K562 (cell line): ENCODE measurements around the gene SLC29A2. TPM values are rescaled to one million over a fixed set of nuclear protein-coding genes. Genes with fewer than 3 reads are reported as not detected.

Experiments used
- CC2D1A ChIP-seq: fragments of 450-650 bp; IDR thresholded peaks from 2 replicates; pipeline ENCODE4 v1.6.1; 2017; ENCODE audit warnings: mild to moderate bottlenecking
- JUND ChIP-seq, 2 experiments: IDR thresholded peaks; 2 replicates in 1 of 2; 3 replicates in 1 of 2; pipeline ENCODE4 v1.6.1; 2011; ENCODE audit warnings: borderline replicate concordance in 2 of 2, low read depth in 2 of 2, low read length in 2 of 2, improper control_type of control experiment in 1 of 2, missing biosample characterization in 1 of 2, missing genetic modification characterization in 1 of 2, missing genetic modification reagents in 1 of 2
- KDM2B ChIP-seq: fragments of 250-450 bp; sonication (Bioruptor Pico); IDR thresholded peaks from 2 replicates; pipeline ENCODE4 v1.8.0; 2021; ENCODE audit warnings: mild to moderate bottlenecking, moderate library complexity
- SRF ChIP-seq, 2 experiments: fragments of 250-450, 450-650 bp in 1 of 2; sonication (Bioruptor Pico) in 1 of 2; sonication (generic) in 1 of 2; formaldehyde crosslinking; IDR thresholded peaks; 2 replicates each; pipeline versions ENCODE4 v1.5.0 to v1.5.1; 2020 to 2022; ENCODE audit warnings: mild to moderate bottlenecking in 1 of 2, missing genetic modification reagents in 1 of 2
- SRSF9 ChIP-seq: fragments of 200-400 bp; formaldehyde crosslinking; IDR thresholded peaks from 2 replicates; pipeline ENCODE4 v1.6.1; 2017; ENCODE audit warnings: low read depth, low read length, borderline replicate concordance
- TFAM ChIP-seq: fragments of 250-450 bp; sonication (Bioruptor Pico); conservative IDR thresholded peaks from 2 replicates; pipeline ENCODE4 v1.5.0; 2021; ENCODE audit warnings: mild to moderate bottlenecking, moderate library complexity
- ZBTB17 ChIP-seq: fragments of 450-650 bp; formaldehyde crosslinking; IDR thresholded peaks from 2 replicates; pipeline ENCODE4 v1.4.0; 2020; ENCODE audit warnings: mild to moderate bottlenecking
- ZNF551 ChIP-seq: fragments of 250-450 bp; sonication (Bioruptor Pico); IDR thresholded peaks from 2 replicates; pipeline ENCODE4 v1.5.0; 2021; ENCODE audit warnings: mild to moderate bottlenecking, moderate library complexity
- polyA plus RNA-seq, 8 experiments: library from polyadenylated mRNA; depleted of rRNA in 4 of 8; stranded (reverse) in 5 of 8; unstranded in 3 of 8; fragments of >200 nt; fragmentation: Nextera tagmentation in 2 of 8; fragmentation: Illumina TruSeq in 1 of 8; extraction: Ambion mirVana in 2 of 8; extraction: Trizol in 1 of 8; gene quantifications; 2 replicates each; pipeline versions ENCODE4 v1.2.1 to v1.2.3, GENCODE V29; 2011 to 2014; ENCODE audit warnings: inconsistent platforms in 1 of 8, missing spikeins in 1 of 8
- total RNA-seq, 7 experiments: library from RNA; depleted of rRNA in 6 of 7; stranded (reverse); fragments of >200 nt in 6 of 7; fragmentation: Illumina TruSeq in 2 of 7; extraction: Trizol in 2 of 7; gene quantifications; 2 replicates each; pipeline versions ENCODE4 v1.2.1 to v1.2.3, GENCODE V29; 2011 to 2021; ENCODE audit warnings: low replicate concordance in 1 of 7
- TF ChIP-seq, protein P1 (sequence below): sonication (generic); formaldehyde crosslinking; IDR thresholded peaks from 2 replicates; pipeline ENCODE4 v1.8.1; 2023; ENCODE audit warnings: mild to moderate bottlenecking, missing genetic modification reagents
- TF ChIP-seq, protein P2 (sequence below): fragments of 450-650 bp; IDR thresholded peaks from 2 replicates; pipeline ENCODE4 v1.6.1; 2016
- TF ChIP-seq, protein P3 (sequence below), 2 experiments: fragments of 450-650 bp in 1 of 2; sonication (generic) in 1 of 2; formaldehyde crosslinking in 1 of 2; IDR thresholded peaks in 1 of 2; conservative IDR thresholded peaks in 1 of 2; 2 replicates each; pipeline versions ENCODE4 v1.6.1 to v1.8.1; 2016 to 2023; ENCODE audit warnings: mild to moderate bottlenecking in 2 of 2, moderate library complexity in 2 of 2, inconsistent platforms in 1 of 2, missing genetic modification reagents in 1 of 2
- TF ChIP-seq, protein P4 (sequence below): fragments of 450-650 bp; formaldehyde crosslinking; IDR thresholded peaks from 2 replicates; pipeline ENCODE4 v1.4.0; 2022; ENCODE audit warnings: mild to moderate bottlenecking, moderate library complexity
- TF ChIP-seq, protein P5 (sequence below): fragments of 250-450 bp; sonication (Bioruptor Pico); IDR thresholded peaks from 2 replicates; pipeline ENCODE4 v1.4.0; 2020; ENCODE audit warnings: mild to moderate bottlenecking
- TF ChIP-seq, protein P6 (sequence below): fragments of 450-650 bp; formaldehyde crosslinking; IDR thresholded peaks from 2 replicates; pipeline ENCODE4 v1.4.0; 2022; ENCODE audit warnings: missing genetic modification characterization

The SLC29A2 gene
- total and polyA plus RNA-seq, 9 of the 15 experiments (the other 6 are each of a cell fraction or from before 2014, with no cell fraction given), result 2.4 to 48.6 (median 14.2) TPM

- TF ChIP-seq, protein P1, sequence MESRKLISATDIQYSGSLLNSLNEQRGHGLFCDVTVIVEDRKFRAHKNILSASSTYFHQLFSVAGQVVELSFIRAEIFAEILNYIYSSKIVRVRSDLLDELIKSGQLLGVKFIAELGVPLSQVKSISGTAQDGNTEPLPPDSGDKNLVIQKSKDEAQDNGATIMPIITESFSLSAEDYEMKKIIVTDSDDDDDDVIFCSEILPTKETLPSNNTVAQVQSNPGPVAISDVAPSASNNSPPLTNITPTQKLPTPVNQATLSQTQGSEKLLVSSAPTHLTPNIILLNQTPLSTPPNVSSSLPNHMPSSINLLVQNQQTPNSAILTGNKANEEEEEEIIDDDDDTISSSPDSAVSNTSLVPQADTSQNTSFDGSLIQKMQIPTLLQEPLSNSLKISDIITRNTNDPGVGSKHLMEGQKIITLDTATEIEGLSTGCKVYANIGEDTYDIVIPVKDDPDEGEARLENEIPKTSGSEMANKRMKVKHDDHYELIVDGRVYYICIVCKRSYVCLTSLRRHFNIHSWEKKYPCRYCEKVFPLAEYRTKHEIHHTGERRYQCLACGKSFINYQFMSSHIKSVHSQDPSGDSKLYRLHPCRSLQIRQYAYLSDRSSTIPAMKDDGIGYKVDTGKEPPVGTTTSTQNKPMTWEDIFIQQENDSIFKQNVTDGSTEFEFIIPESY (CRISPR knock-in tag), result peak; percentile 70
- TF ChIP-seq TFAM (CRISPR knock-in tag) (no peak), SRF (CRISPR knock-in tag; IDR thresholded peaks at IDR 0.05) (peak in 1 of 2 experiments; percentile 91; a peak in 3 of 4 replicates), ZBTB17 (no peak), SRSF9 (no peak), KDM2B (CRISPR knock-in tag) (0 out of 2 replicates have a peak, but pooled peaks have one; percentile 31), ZNF551 (CRISPR knock-in tag) (no peak), CC2D1A (peak; percentile 91), JUND (IDR thresholded peaks at IDR 0.05; ENCODE audit: borderline replicate concordance, low read depth, low read length) (peak; percentile 40), JUND (tag; IDR thresholded peaks at IDR 0.05; ENCODE audit: borderline replicate concordance, low read depth, low read length) (no peak)
- TF ChIP-seq, protein P2, sequence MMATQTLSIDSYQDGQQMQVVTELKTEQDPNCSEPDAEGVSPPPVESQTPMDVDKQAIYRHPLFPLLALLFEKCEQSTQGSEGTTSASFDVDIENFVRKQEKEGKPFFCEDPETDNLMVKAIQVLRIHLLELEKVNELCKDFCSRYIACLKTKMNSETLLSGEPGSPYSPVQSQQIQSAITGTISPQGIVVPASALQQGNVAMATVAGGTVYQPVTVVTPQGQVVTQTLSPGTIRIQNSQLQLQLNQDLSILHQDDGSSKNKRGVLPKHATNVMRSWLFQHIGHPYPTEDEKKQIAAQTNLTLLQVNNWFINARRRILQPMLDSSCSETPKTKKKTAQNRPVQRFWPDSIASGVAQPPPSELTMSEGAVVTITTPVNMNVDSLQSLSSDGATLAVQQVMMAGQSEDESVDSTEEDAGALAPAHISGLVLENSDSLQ, result no peak
- TF ChIP-seq, protein P3, sequence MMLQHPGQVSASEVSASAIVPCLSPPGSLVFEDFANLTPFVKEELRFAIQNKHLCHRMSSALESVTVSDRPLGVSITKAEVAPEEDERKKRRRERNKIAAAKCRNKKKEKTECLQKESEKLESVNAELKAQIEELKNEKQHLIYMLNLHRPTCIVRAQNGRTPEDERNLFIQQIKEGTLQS (IDR thresholded peaks at IDR 0.05), result no peak
- TF ChIP-seq, protein P3 (CRISPR knock-in tag; conservative IDR thresholded peaks at IDR 0.05), result peak; percentile 57; the same call in 1 of the 2 replicates
- TF ChIP-seq, protein P4, sequence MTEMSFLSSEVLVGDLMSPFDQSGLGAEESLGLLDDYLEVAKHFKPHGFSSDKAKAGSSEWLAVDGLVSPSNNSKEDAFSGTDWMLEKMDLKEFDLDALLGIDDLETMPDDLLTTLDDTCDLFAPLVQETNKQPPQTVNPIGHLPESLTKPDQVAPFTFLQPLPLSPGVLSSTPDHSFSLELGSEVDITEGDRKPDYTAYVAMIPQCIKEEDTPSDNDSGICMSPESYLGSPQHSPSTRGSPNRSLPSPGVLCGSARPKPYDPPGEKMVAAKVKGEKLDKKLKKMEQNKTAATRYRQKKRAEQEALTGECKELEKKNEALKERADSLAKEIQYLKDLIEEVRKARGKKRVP (CRISPR knock-in tag), result no peak
- TF ChIP-seq, protein P5, sequence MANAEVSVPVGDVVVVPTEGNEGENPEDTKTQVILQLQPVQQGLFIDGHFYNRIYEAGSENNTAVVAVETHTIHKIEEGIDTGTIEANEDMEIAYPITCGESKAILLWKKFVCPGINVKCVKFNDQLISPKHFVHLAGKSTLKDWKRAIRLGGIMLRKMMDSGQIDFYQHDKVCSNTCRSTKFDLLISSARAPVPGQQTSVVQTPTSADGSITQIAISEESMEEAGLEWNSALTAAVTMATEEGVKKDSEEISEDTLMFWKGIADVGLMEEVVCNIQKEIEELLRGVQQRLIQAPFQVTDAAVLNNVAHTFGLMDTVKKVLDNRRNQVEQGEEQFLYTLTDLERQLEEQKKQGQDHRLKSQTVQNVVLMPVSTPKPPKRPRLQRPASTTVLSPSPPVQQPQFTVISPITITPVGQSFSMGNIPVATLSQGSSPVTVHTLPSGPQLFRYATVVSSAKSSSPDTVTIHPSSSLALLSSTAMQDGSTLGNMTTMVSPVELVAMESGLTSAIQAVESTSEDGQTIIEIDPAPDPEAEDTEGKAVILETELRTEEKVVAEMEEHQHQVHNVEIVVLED (CRISPR knock-in tag), result no peak
- TF ChIP-seq, protein P6, sequence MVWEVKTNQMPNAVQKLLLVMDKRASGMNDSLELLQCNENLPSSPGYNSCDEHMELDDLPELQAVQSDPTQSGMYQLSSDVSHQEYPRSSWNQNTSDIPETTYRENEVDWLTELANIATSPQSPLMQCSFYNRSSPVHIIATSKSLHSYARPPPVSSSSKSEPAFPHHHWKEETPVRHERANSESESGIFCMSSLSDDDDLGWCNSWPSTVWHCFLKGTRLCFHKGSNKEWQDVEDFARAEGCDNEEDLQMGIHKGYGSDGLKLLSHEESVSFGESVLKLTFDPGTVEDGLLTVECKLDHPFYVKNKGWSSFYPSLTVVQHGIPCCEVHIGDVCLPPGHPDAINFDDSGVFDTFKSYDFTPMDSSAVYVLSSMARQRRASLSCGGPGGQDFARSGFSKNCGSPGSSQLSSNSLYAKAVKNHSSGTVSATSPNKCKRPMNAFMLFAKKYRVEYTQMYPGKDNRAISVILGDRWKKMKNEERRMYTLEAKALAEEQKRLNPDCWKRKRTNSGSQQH (CRISPR knock-in tag), result no peak
These were observed 37.1 kb upstream of the SLC29A2 start (continued) for GRCh38 chr11:66408488-66409214.
